Activated T-cell treated with anti-CD3 and anti-CD28 coated beads for 24 hours (primary cell): ENCODE measurements around the gene ABCC11.

Source experiments
- DNase-seq: peaks from one replicate; pipeline ENCODE4 v3.0.0-alpha.2; 2020; ENCODE audit warnings: low read depth

The ABCC11 gene

DNA sequence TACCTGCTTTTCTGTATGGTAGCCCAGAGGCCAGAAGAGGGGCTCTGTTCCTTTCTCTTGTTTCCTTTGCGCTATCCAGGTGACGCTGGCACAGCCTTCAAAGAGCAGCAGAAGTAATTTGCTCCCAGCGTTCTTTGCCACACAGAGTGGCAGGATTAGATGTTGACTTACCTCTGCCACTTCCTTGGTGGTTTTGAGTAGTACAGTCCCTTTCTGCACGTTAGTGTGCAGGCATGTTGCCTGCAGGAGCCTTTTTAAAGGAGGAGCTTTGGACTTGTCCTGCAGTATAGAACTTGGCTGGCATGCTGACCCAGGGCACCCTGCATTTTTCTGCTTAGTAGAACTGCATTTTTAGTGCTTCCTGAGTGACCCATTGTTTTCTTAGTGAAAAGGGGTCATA is at the start of gene ABCC11:
TSS of gene ABCC11 (minus strand) at position 229 of the 400 bp plus-strand sequence. CDS start 15,618 bp downstream, outside the sequence.
- no peak for DNase-seq

GRCh38 chr16:48295488-48296281 is 48.3 kb upstream of the ABCC11 start:
- DNase-seq, result no peak

GRCh38 chr16:48294724-48295123 is 47.4 kb upstream of the ABCC11 start:
- no peak for DNase-seq

DNA sequence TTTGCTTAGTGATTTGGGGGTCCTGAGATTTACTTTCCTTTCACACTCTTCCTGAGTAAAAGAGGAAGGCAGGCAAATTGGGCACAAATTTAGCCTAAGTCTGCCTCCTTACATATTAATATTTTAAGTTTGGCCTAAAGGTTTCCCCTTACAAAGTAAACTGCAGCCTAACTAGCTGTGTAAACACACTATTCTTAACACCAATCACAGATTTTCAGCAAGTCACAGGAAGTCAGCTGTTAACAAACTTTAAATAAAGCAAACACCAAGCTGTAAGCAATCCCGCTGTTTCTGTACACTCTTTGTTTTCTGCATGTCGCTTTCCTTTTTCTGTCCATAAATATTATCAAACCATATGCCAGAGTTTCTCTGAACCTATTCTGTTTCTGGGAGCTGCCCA is 45.1 kb upstream of the ABCC11 start:
- no peak for DNase-seq

GRCh38 chr16:48291754-48292153 is 44.4 kb upstream of the ABCC11 start:
- no peak for DNase-seq

DNA sequence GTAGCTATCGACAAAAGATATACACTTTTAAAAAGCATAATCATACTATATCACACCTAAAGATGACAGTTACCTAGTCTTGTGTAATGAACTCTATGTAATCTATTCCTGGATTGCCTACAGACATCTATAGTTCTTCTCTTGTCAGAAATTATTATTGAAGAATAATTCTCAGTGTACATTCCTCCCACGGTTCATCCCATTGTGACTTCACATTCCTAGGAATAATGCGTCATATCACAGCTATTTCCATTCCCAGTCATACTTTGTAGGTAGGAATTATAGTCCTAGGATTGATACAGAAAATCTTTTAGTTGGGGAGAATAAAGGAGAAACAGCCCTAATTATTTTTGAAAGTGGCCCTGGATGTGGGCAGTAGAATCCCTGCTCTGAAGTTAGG is 44.0 kb upstream of the ABCC11 start:
- no peak for DNase-seq

- no peak for DNase-seq
Observed at GRCh38 chr16:48287239-48287638, 39.9 kb upstream of the ABCC11 start.

GRCh38 chr16:48284772-48285409 is 37.6 kb upstream of the ABCC11 start:
- DNase-seq, result no peak

- DNase-seq, result no peak
Observed at GRCh38 chr16:48282636-48283263, 35.4 kb upstream of the ABCC11 start.

- DNase-seq, result no peak
Observed at GRCh38 chr16:48280546-48280945, 33.2 kb upstream of the ABCC11 start.

GRCh38 chr16:48279199-48279598 is 31.9 kb upstream of the ABCC11 start:
- no peak for DNase-seq

- DNase-seq, result no peak
Observed at GRCh38 chr16:48277158-48277557, 29.8 kb upstream of the ABCC11 start.

DNA sequence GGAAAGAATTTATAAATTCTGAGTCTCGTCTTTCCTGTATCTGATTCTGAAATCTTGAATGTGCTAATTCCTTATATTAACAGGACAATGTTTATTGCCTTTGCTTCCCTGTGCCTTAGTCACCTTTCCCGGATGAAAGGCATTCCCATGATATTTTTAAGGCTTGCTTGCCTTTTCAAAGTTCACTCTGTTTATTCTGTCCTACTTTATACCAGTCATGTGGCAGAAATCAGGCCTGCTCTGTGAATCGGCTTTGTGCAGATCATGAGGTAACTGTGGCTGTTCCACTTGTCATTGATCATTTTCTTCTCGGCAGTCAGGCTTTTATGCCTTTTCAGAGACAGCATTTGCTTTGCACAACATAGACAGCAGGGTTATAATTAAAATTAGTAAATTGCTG is 28.8 kb upstream of the ABCC11 start:
- DNase-seq, result no peak

- no peak for DNase-seq
Observed at GRCh38 chr16:48274476-48274875, 27.1 kb upstream of the ABCC11 start.

DNA sequence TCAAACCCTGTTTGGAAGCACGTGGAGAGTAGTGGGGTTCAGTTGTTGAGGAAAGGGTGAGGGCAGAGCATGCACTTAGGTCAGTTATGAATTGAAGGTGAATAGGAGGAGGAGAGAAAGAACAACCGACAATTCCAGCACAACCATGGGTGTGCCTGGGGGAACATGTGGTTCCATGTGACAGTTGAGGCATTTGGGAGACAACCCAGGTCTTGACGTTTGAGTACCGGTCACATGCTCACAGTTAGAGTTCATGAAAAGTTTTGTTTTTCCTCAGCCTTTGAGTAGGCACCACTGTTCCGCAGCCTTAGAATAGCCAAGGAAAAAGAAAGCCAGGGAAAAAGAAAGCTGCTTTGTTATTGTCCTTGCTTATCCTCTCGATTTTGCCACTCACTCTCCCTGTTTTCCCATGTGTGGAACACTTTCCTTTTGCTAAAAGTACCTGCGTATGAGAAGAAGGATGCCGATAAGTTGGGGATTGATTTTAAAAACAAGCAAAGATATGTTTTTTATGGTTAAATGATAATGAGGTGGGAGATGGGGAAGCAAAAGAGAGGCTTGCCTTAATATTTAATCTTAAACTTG is 25.6 kb upstream of the ABCC11 start:
- no peak for DNase-seq

- no peak for DNase-seq
Observed at GRCh38 chr16:48271728-48272127, 24.4 kb upstream of the ABCC11 start.

DNA sequence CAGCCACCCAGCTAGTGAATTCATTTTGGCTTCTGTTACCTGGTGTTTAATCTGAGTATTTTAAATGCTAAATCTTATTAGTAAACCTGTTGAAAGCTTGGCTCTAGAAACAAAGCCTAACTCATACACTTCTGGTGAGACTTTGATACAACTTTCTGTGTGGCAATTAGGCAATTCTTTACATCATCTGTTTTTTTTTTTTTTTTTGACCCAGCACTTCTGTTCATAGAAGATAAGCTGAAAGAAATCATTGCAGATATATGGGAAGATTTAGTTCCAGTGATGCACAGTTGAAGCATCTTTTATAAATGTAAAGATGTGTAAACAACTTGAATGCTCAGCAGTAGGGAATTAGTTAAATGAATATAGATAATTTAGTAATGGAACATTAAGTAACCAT is 21.7 kb upstream of the ABCC11 start:
- DNase-seq, result no peak

DNA sequence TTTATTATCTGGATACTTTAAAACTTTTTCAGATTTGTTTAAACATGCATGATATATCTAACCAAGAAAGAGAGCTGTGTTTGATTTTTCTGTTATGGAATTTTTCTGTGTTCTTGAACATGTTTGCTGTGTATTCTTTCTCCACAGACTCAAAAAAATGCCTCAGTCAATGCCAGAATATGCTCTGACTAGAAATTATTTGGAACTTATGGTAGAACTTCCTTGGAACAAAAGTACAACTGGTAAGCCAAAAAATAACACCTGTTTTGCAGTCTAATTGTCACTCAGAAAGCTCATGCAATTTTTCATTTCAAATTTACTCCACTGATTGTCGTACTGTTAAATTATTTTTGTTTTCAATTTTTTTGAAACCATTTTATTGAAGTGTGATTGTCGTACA is 15.3 kb upstream of the ABCC11 start:
- DNase-seq, result no peak

DNA sequence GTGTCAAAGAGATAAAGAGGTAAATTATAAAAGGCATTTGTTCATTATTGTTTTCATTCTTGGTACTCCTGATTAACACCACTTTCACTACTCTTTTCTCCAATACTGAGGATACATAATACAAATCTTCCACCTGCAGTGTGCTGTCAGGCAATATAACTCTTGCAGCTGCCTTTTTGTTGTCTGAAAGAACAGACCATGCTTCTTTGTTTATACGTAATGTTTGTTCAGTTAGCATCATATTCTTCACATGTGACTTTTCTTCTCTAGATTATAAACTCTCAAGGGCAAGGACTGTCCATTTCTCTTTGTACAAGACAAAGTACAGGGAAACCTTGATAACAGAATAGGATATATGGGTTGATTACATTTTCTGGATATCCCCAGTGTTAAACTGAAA is 14.2 kb upstream of the ABCC11 start:
- no peak for DNase-seq

GRCh38 chr16:48256579-48257177 is 9.3 kb upstream of the ABCC11 start:
- DNase-seq, result no peak

DNA sequence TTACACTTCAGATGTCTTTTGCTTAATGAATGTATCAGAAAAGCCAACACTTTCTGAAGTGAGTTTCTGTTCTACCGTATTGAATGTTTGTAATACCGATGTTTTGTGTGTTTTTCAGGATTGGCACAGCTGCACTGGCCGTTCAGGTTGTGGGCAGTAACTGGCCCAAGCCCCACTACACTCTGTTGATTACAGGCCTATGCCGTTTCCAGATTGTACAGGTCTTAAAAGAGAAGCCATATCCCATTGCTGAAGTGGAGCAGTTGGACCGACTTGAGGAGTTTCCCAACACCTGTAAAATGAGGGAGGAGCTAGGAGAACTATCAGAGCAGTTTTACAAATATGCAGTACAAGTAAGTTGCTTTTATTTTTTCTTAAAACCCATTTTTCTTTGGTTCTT is 4.7 kb upstream of the ABCC11 start:
- DNase-seq, result no peak

DNA sequence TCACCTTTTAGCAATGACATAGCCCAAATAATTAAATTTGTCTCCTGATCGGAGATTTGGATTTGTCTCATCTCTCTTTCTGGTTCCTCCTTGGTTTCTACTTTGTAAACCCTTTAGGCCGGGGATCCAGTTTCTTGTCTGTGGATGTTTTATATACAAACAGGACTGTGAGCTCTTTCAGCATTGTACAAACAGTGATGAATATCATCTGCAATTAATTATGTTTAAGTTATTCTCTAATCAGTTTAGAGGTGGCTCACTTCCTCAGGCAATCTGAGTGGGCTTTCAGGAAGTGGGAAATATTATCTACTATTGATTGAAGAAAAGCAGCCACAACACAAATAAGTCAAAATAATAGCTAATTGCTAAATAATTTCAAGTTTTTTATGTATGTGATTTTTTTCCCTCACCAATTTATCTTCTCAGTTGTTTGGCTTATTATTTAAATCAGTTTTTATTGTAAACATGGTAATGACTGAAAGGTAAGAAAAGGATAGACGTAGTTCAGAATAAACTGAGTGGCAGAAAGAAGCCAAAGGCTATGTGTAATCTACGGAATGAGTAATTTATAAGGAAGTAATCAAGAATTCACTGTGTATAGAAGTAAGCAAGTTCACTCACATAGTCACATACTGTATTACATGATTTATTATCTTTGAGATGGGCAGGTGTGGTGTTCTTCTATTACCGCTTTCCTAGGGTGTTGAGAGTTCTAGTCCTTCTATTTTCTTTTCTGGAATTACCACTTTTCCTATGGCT is 3.4 kb upstream of the ABCC11 start:
- no peak for DNase-seq
